ENCODE measurements around the gene NSMCE1. TPM values are rescaled to one million over a fixed set of nuclear protein-coding genes. Genes with fewer than 3 reads are reported as not detected.

Gene NSMCE1
- total and polyA plus RNA-seq, 2 of the 8 experiments (the other 6 are each of a cell fraction or from before 2014, with no cell fraction given): 8.1 to 16.6 TPM

- Histone ChIP-seq H3K23me2 (ENCODE audit: low read depth, low read length) (peaks cover 15% of the 10 kb centered on the region; the same call in 1 of the 2 replicates), H4K5ac (ENCODE audit: insufficient read length, low read depth, low read length) (no peak overlapping the region), H3K4me1 (replicated peaks in 1 of 4; ENCODE audit: control insufficient read depth in 3 of 4, insufficient read depth in 4 of 4, low read length in 3 of 4) (peaks cover 0 to 13% (median 4%) of the 10 kb centered on the region in 4 experiments; a peak in 5 of 7 replicates), H2AK5ac (ENCODE audit: low read depth, low read length) (no peak overlapping the region), H2BK120ac (replicated peaks; ENCODE audit: low read depth, low read length) (no peak overlapping the region), H2BK15ac (ENCODE audit: low read length) (no peak overlapping the region), H4K8ac (ENCODE audit: extremely low read depth, insufficient read depth, low read length) (no peak overlapping the region), H2BK12ac (ENCODE audit: low read depth, low read length) (no peak overlapping the region), H3K56ac (replicated peaks; ENCODE audit: insufficient read length, low read depth, low read length) (no peak overlapping the region), H4K91ac (replicated peaks; ENCODE audit: insufficient read length, low read length) (no peak overlapping the region), H3K9me3 (ENCODE audit: insufficient read depth in 2 of 2, low read depth in 1 of 2, low read length in 1 of 2) (no peaks in the 10 kb centered on the region; a peak in 1 of 4 replicates), H2AFZ (ENCODE audit: low read length) (no peak overlapping the region), H2BK5ac (ENCODE audit: low read depth, low read length) (no peak overlapping the region), H3K23ac (ENCODE audit: insufficient read length) (no peak overlapping the region), H3K4me3 (ENCODE audit: extremely low read depth in 1 of 4, insufficient read depth in 2 of 4, low read depth in 3 of 4, low read length in 4 of 4) (no peak overlapping the region), H3K79me2 (ENCODE audit: control insufficient read depth in 1 of 2, insufficient read depth in 2 of 2, low read length in 2 of 2) (peaks cover 0 to 4% of the 10 kb centered on the region in 2 experiments; a peak in 1 of 4 replicates), H3K27me3 (replicated peaks in 1 of 4; ENCODE audit: control insufficient read depth in 3 of 4, extremely low read depth in 1 of 4, insufficient read depth in 3 of 4, low read length in 3 of 4) (peaks cover 0 to 3% (median 2%) of the 10 kb centered on the region in 4 experiments; a peak in 3 of 7 replicates), H4K20me1 (replicated peaks in 1 of 2; ENCODE audit: control insufficient read depth in 1 of 2, insufficient read depth in 2 of 2, low read length in 2 of 2) (peaks cover 3 to 4% of the 10 kb centered on the region in 2 experiments), H3K4me2 (ENCODE audit: insufficient read depth in 1 of 2, low read depth in 2 of 2, low read length in 2 of 2) (no peak overlapping the region), H3K14ac (ENCODE audit: insufficient read length) (no peak overlapping the region), H3K9ac (replicated peaks in 1 of 4; ENCODE audit: extremely low read depth in 1 of 4, low read depth in 3 of 4, low read length in 3 of 4) (0 out of 7 replicates have a peak overlapping the region, but pooled peaks of 1 of the 4 experiments have one; percentile 18), H3K27ac (ENCODE audit: low read depth, low read length) (no peak overlapping the region), H3K79me1 (ENCODE audit: low read depth, low read length) (peaks cover 8% of the 10 kb centered on the region), H2BK20ac (ENCODE audit: low read length) (no peak overlapping the region), H3K36me3 (ENCODE audit: control insufficient read depth in 2 of 4, insufficient read depth in 4 of 4, low read length in 3 of 4) (no peaks in the 10 kb centered on the region), H3K4ac (replicated peaks; ENCODE audit: insufficient read length, low read depth, low read length) (no peak overlapping the region), H3K18ac (ENCODE audit: extremely low read depth, low read length) (no peak overlapping the region)
- FAIRE-seq: no peak
- no peak for DNase-seq (ENCODE audit: low read depth in 1 of 2, low spot score in 2 of 2)
- WGBS, 2 experiments (ENCODE audit: extremely low coverage in 1 of 2, insufficient coverage in 1 of 2, insufficient read length in 1 of 2, insufficient replicate concordance in 2 of 2, low coverage in 1 of 2, low lambda C conversion rate in 2 of 2, missing lambda C conversion rate in 1 of 2): 89% methylated on average over 16 of the region's 16 CpGs; no CpG with 5 or more reads in 1 of the 2 experiments
- ChIA-PET CTCF (ENCODE audit: partially characterized antibody) (interaction anchor here (1.4 to 1.5 kb wide), 2 partner anchors 11 to 76 kb away, joined by 5 read pairs; no protein-coding TSS in a partner anchor), POLR2A (ENCODE audit: partially characterized antibody) (no interaction called here)
- TF ChIP-seq CBX8 (IDR thresholded peaks at IDR 0.05; ENCODE audit: borderline replicate concordance, low read depth, low read length) (no peak), NANOG (IDR thresholded peaks at IDR 0.05; ENCODE audit: insufficient read depth, low read depth, low read length, poor library complexity, severe bottlenecking) (no peak), TAF7 (optimal IDR thresholded peaks at IDR 0.05; ENCODE audit: borderline replicate concordance, low read depth, low read length) (no peak), TBP (IDR thresholded peaks at IDR 0.05; ENCODE audit: low read depth, low read length) (no peak), POU5F1 (IDR thresholded peaks at IDR 0.05; ENCODE audit: low read depth, low read length) (no peak), MAFK (IDR thresholded peaks at IDR 0.05; ENCODE audit: low read depth, low read length) (no peak), PHF8 (conservative IDR thresholded peaks at IDR 0.05; ENCODE audit: low read depth, low read length) (no peak), JUN (IDR thresholded peaks at IDR 0.05; ENCODE audit: low read depth, low read length) (no peak), EGR1 (IDR thresholded peaks at IDR 0.05; ENCODE audit: borderline replicate concordance, low read depth, low read length) (no peak), CEBPB (IDR thresholded peaks at IDR 0.05; ENCODE audit: low read depth, low read length) (no peak), SAP30 (IDR thresholded peaks at IDR 0.05; ENCODE audit: insufficient read depth, insufficient replicate concordance, low read length) (no peak), POLR2A (IDR thresholded peaks at IDR 0.05; ENCODE audit: control extremely low read depth in 1 of 2, low read depth in 2 of 2, low read length in 2 of 2) (no peak)
These were observed 42.2 kb upstream of the NSMCE1 start for GRCh38 chr16:27310576-27311447.

Measured in H1 (cell line).